Ectodermal cell (in vitro differentiated cells): ENCODE measurements around the gene FMNL2.

Experiments used
- H3K27ac ChIP-seq: 2 replicates; pipeline ENCODE4 v1.7.0; 2013; ENCODE audit warnings: mild to moderate bottlenecking, low read depth, low read length; ENCODE audit not compliant: insufficient read depth, poor library complexity, severe bottlenecking
- H3K27me3 ChIP-seq: 2 replicates; pipeline ENCODE4 v1.7.0; 2013; ENCODE audit warnings: mild to moderate bottlenecking, low read length; ENCODE audit not compliant: insufficient read depth, control insufficient read depth, poor library complexity, severe bottlenecking
- H3K36me3 ChIP-seq: one replicate; pipeline ENCODE4 v1.7.0; 2013; ENCODE audit warnings: low read length; ENCODE audit not compliant: control insufficient read depth, insufficient read depth
- H3K4me1 ChIP-seq: one replicate; pipeline ENCODE4 v1.7.0; 2013; ENCODE audit warnings: low read length; ENCODE audit not compliant: control insufficient read depth, insufficient read depth
- H3K4me3 ChIP-seq: 2 replicates; pipeline ENCODE4 v1.7.0; 2013; ENCODE audit warnings: low read depth, low read length, control low read depth; ENCODE audit not compliant: insufficient read depth
- H3K9me3 ChIP-seq: 2 replicates; pipeline ENCODE4 v1.7.0; 2013; ENCODE audit warnings: mild to moderate bottlenecking, low read length, moderate library complexity; ENCODE audit not compliant: control insufficient read depth
- WGBS, 2 experiments: methylation state at CpG; one replicate each; pipeline ENCODE4 v1.1.7; 2013; ENCODE audit warnings: missing lambda C conversion rate in 2 of 2; 5-methylcytosine and 5-hydroxymethylcytosine counted together

FMNL2 gene

GRCh38 chr2:152490686-152491455 lies 155.9 kb downstream of the FMNL2 start:
- no peaks in the 10 kb centered on the region for H3K36me3 ChIP-seq
- H3K4me1 ChIP-seq, result peaks cover 15% of the 10 kb centered on the region
- peak overlapping the region; percentile 65 for H3K27ac ChIP-seq
- H3K4me3 ChIP-seq, result no peak overlapping the region
- WGBS, 2 experiments, result 60 to 69% methylated on average over 6 of the region's 6 CpGs
- no peaks in the 10 kb centered on the region for H3K27me3 ChIP-seq
- H3K9me3 ChIP-seq, result no peaks in the 10 kb centered on the region

- no peaks in the 10 kb centered on the region for H3K9me3 ChIP-seq
- H3K36me3 ChIP-seq, result no peaks in the 10 kb centered on the region
- 94 to 100% methylated on average over 5 of the region's 5 CpGs for WGBS, 2 experiments
- no peak overlapping the region for H3K27ac ChIP-seq
- no peaks in the 10 kb centered on the region for H3K27me3 ChIP-seq
- no peak overlapping the region for H3K4me3 ChIP-seq
- peaks cover 15% of the 10 kb centered on the region for H3K4me1 ChIP-seq
Measured at GRCh38 chr2:152492131-152492530, 157.2 kb downstream of the FMNL2 start.

GRCh38 chr2:152492911-152493310 lies 157.9 kb downstream of the FMNL2 start:
- peaks cover 15% of the 10 kb centered on the region for H3K4me1 ChIP-seq
- H3K27ac ChIP-seq, result no peak overlapping the region
- WGBS, 2 experiments, result 61% methylated on average over 2 of the region's 2 CpGs; no CpG with 5 or more reads in 1 of the 2 experiments
- no peaks in the 10 kb centered on the region for H3K9me3 ChIP-seq
- H3K27me3 ChIP-seq, result no peaks in the 10 kb centered on the region
- H3K36me3 ChIP-seq, result no peaks in the 10 kb centered on the region
- H3K4me3 ChIP-seq, result no peak overlapping the region

- Histone ChIP-seq H3K4me3 (no peak overlapping the region), H3K27me3 (no peaks in the 10 kb centered on the region), H3K9me3 (no peaks in the 10 kb centered on the region), H3K27ac (no peak overlapping the region), H3K36me3 (no peaks in the 10 kb centered on the region), H3K4me1 (peaks cover 15% of the 10 kb centered on the region)
- 63 to 68% methylated on average over 2 of the region's 2 CpGs for WGBS, 2 experiments
Measured at GRCh38 chr2:152493417-152493816, 158.4 kb downstream of the FMNL2 start.

GRCh38 chr2:152493945-152494528 lies 159.1 kb downstream of the FMNL2 start:
- no peaks in the 10 kb centered on the region for H3K9me3 ChIP-seq
- 11 to 12% methylated on average over 2 of the region's 2 CpGs for WGBS, 2 experiments
- H3K27ac ChIP-seq, result no peak overlapping the region
- H3K27me3 ChIP-seq, result no peaks in the 10 kb centered on the region
- H3K4me1 ChIP-seq, result peaks cover 15% of the 10 kb centered on the region
- H3K36me3 ChIP-seq, result no peaks in the 10 kb centered on the region
- H3K4me3 ChIP-seq, result no peak overlapping the region

- H3K9me3 ChIP-seq, result no peaks in the 10 kb centered on the region
- H3K27me3 ChIP-seq, result no peaks in the 10 kb centered on the region
- H3K4me1 ChIP-seq, result peaks cover 6% of the 10 kb centered on the region
- H3K36me3 ChIP-seq, result no peaks in the 10 kb centered on the region
- WGBS, 2 experiments, result 89 to 100% methylated on average over 1 to 2 of the region's 3 CpGs
- H3K27ac ChIP-seq, result no peak overlapping the region
- H3K4me3 ChIP-seq, result no peak overlapping the region
Measured at GRCh38 chr2:152496371-152496770, 161.4 kb downstream of the FMNL2 start.

- 90 to 93% methylated on average over 3 of the region's 3 CpGs for WGBS, 2 experiments
- H3K27ac ChIP-seq, result no peak overlapping the region
- no peaks in the 10 kb centered on the region for H3K9me3 ChIP-seq
- H3K4me1 ChIP-seq, result peaks cover 6% of the 10 kb centered on the region
- H3K4me3 ChIP-seq, result no peak overlapping the region
- H3K27me3 ChIP-seq, result no peaks in the 10 kb centered on the region
- H3K36me3 ChIP-seq, result no peaks in the 10 kb centered on the region
Measured at GRCh38 chr2:152497481-152498052, 162.6 kb downstream of the FMNL2 start.

GRCh38 chr2:152499331-152499816 lies 164.4 kb downstream of the FMNL2 start:
- Histone ChIP-seq H3K27ac (no peak overlapping the region), H3K36me3 (no peaks in the 10 kb centered on the region), H3K4me1 (no peaks in the 10 kb centered on the region), H3K9me3 (no peaks in the 10 kb centered on the region), H3K4me3 (no peak overlapping the region), H3K27me3 (no peaks in the 10 kb centered on the region)
- 92 to 95% methylated on average over 3 of the region's 3 CpGs for WGBS, 2 experiments

- H3K4me3 ChIP-seq, result no peak overlapping the region
- H3K27ac ChIP-seq, result no peak overlapping the region
- no peaks in the 10 kb centered on the region for H3K4me1 ChIP-seq
- H3K27me3 ChIP-seq, result no peaks in the 10 kb centered on the region
- no peaks in the 10 kb centered on the region for H3K9me3 ChIP-seq
- 87 to 89% methylated on average over 14 of the region's 14 CpGs for WGBS, 2 experiments
- H3K36me3 ChIP-seq, result no peaks in the 10 kb centered on the region
Measured at GRCh38 chr2:152499896-152500735, 165.1 kb downstream of the FMNL2 start.
